CD14-positive monocyte (primary cell): ENCODE data around the gene DRAM2. TPM values are rescaled to one million over a fixed set of nuclear protein-coding genes. Genes with fewer than 3 reads are reported as not detected.

Experiments used
- DNase-seq, 3 donors: peaks; one replicate each; pipeline ENCODE4 v3.0.0-alpha.2; 2011 to 2022
- H2AFZ ChIP-seq: 2 replicates; pipeline ENCODE4 v1.6.0; 2012; ENCODE audit warnings: mild to moderate bottlenecking, low read depth, low read length, inconsistent platforms; ENCODE audit not compliant: insufficient read depth, poor library complexity, severe bottlenecking
- H3K27ac ChIP-seq, 2 donors: 1 replicate in 1 of 2; 2 replicates in 1 of 2; pipeline ENCODE4 v1.5.1; 2012 to 2013; ENCODE audit warnings: low read length in 2 of 2, control low read depth in 1 of 2, inconsistent platforms in 1 of 2, low read depth in 1 of 2, mild to moderate bottlenecking in 1 of 2
- H3K27me3 ChIP-seq, 2 donors: one replicate each; pipeline versions ENCODE4 v1.6.0 to v1.6.1; 2011 to 2013; ENCODE audit warnings: low read length in 2 of 2; ENCODE audit not compliant: control insufficient read depth in 2 of 2, insufficient read depth in 2 of 2
- H3K36me3 ChIP-seq, 2 donors: replicated peaks in 1 of 2; 1 replicate in 1 of 2; 2 replicates in 1 of 2; pipeline versions ENCODE4 v1.5.1 to v1.6.1; 2012 to 2013; ENCODE audit warnings: low read length in 2 of 2, control low read depth in 1 of 2, inconsistent platforms in 1 of 2, mild to moderate bottlenecking in 1 of 2; ENCODE audit not compliant: insufficient read depth in 2 of 2, control insufficient read depth in 1 of 2
- H3K4me1 ChIP-seq, 2 donors: 1 replicate in 1 of 2; 2 replicates in 1 of 2; pipeline versions ENCODE4 v1.5.1 to v1.6.1; 2012 to 2013; ENCODE audit warnings: low read length in 2 of 2, control low read depth in 1 of 2, inconsistent platforms in 1 of 2, mild to moderate bottlenecking in 1 of 2, moderate library complexity in 1 of 2; ENCODE audit not compliant: insufficient read depth in 2 of 2, control insufficient read depth in 1 of 2
- H3K4me2 ChIP-seq: replicated peaks from 2 replicates; pipeline ENCODE3; 2012; ENCODE audit warnings: low read length, moderate library complexity, mild to moderate bottlenecking; ENCODE audit not compliant: poor library complexity, severe bottlenecking; ENCODE audit errors: extremely low read depth
- H3K4me3 ChIP-seq, 3 experiments: fragments of 200-600 bp in 1 of 3; sonication (generic) in 1 of 3; replicated peaks in 1 of 3; 1 replicate in 2 of 3; 2 replicates in 1 of 3; pipeline ENCODE4 v1.5.1; 2011 to 2013; ENCODE audit warnings: low read length in 3 of 3, mild to moderate bottlenecking in 3 of 3, control low read depth in 2 of 3, low read depth in 2 of 3, inconsistent platforms in 1 of 3, moderate library complexity in 1 of 3
- H3K79me2 ChIP-seq: 2 replicates; pipeline ENCODE4 v1.6.0; 2012; ENCODE audit warnings: mild to moderate bottlenecking, control low read depth, inconsistent platforms, low read length, moderate library complexity; ENCODE audit not compliant: insufficient read depth
- H3K9ac ChIP-seq: 2 replicates; pipeline ENCODE4 v1.6.0; 2017; ENCODE audit warnings: low read length, mild to moderate bottlenecking; ENCODE audit not compliant: insufficient read depth, poor library complexity, severe bottlenecking
- H3K9me3 ChIP-seq, 2 donors: replicated peaks in 1 of 2; 1 replicate in 1 of 2; 2 replicates in 1 of 2; pipeline versions ENCODE4 v1.5.1 to v1.6.1; 2012 to 2013; ENCODE audit warnings: low read length in 2 of 2, control low read depth in 1 of 2; ENCODE audit not compliant: control insufficient read depth in 1 of 2, insufficient read depth in 1 of 2
- H4K20me1 ChIP-seq: 2 replicates; pipeline ENCODE4 v1.6.0; 2012; ENCODE audit warnings: mild to moderate bottlenecking, low read length, control low read depth, moderate library complexity; ENCODE audit not compliant: insufficient read depth
- H3K27ac Mint-ChIP-seq, 7 donors: one replicate each; pipeline ENCODE4 v1.8.0; 2020; ENCODE audit warnings: mild to moderate bottlenecking in 7 of 7, mixed read lengths in 7 of 7, moderate library complexity in 6 of 7, inconsistent platforms in 2 of 7
- H3K27me3 Mint-ChIP-seq, 3 donors: one replicate each; pipeline ENCODE4 v1.8.0; 2021 to 2022; ENCODE audit warnings: low read depth in 3 of 3, mild to moderate bottlenecking in 3 of 3, mixed read lengths in 3 of 3, moderate library complexity in 3 of 3, inconsistent platforms in 1 of 3
- H3K36me3 Mint-ChIP-seq, 2 donors: one replicate each; pipeline ENCODE4 v1.8.0; 2020; ENCODE audit warnings: mixed read lengths in 2 of 2, inconsistent platforms in 1 of 2, mild to moderate bottlenecking in 1 of 2
- H3K4me1 Mint-ChIP-seq: one replicate; pipeline ENCODE4 v1.8.0; 2020; ENCODE audit warnings: mild to moderate bottlenecking, mixed read lengths
- H3K4me3 Mint-ChIP-seq, 2 donors: one replicate each; pipeline ENCODE4 v1.8.0; 2020; ENCODE audit warnings: mild to moderate bottlenecking in 2 of 2, mixed read lengths in 2 of 2, moderate library complexity in 1 of 2
- H3K9me3 Mint-ChIP-seq, 7 donors: one replicate each; pipeline ENCODE4 v1.8.0; 2020 to 2022; ENCODE audit warnings: mixed read lengths in 7 of 7, mild to moderate bottlenecking in 6 of 7, moderate library complexity in 6 of 7, inconsistent platforms in 2 of 7
- WGBS: methylation state at CpG from one replicate; pipeline ENCODE4 v1.1.5; 2013; ENCODE audit warnings: missing lambda C conversion rate; ENCODE audit not compliant: insufficient coverage; 5-methylcytosine and 5-hydroxymethylcytosine counted together
- intact Hi-C, 2 donors: fragments of 100-400 bp; cut with micrococcal nuclease; formaldehyde crosslinking; loops; one replicate each; pipeline versions ENCODE4 v1.15.0 to v1.15.1; 2023
- polyA plus RNA-seq, 3 donors: library from polyadenylated mRNA; depleted of rRNA in 1 of 3; unstranded in 2 of 3; stranded (reverse) in 1 of 3; fragments of 300-500 nt in 2 of 3; fragments of >200 nt in 1 of 3; fragmentation: Illumina TruSeq in 2 of 3; gene quantifications; 1 replicate in 2 of 3; 2 replicates in 1 of 3; pipeline ENCODE4 v1.2.3, GENCODE V29; 2012 to 2021
- TF ChIP-seq, protein P1 (sequence below): fragments of 200-600 bp; IDR thresholded peaks from one replicate; pipeline ENCODE4 v1.8.0; 2022; ENCODE audit warnings: antibody characterized with exemption, mild to moderate bottlenecking

Gene DRAM2
- polyA plus RNA-seq, 3 donors, result 85.9 to 204 (median 190) TPM

GRCh38 chr1:111183308-111184069 lies 43.6 kb upstream of the DRAM2 start:
- peaks cover 74 to 84% of the 10 kb centered on the region in 2 donors for H3K36me3 Mint-ChIP-seq
- no peaks in the 10 kb centered on the region for H3K27me3 Mint-ChIP-seq
- peaks cover 28% of the 10 kb centered on the region for H3K4me1 Mint-ChIP-seq

GRCh38 chr1:111182052-111182451 lies 42.2 kb upstream of the DRAM2 start:
- WGBS, result no CpG with 5 or more reads among the region's 2 CpGs
- TF ChIP-seq, protein P1, sequence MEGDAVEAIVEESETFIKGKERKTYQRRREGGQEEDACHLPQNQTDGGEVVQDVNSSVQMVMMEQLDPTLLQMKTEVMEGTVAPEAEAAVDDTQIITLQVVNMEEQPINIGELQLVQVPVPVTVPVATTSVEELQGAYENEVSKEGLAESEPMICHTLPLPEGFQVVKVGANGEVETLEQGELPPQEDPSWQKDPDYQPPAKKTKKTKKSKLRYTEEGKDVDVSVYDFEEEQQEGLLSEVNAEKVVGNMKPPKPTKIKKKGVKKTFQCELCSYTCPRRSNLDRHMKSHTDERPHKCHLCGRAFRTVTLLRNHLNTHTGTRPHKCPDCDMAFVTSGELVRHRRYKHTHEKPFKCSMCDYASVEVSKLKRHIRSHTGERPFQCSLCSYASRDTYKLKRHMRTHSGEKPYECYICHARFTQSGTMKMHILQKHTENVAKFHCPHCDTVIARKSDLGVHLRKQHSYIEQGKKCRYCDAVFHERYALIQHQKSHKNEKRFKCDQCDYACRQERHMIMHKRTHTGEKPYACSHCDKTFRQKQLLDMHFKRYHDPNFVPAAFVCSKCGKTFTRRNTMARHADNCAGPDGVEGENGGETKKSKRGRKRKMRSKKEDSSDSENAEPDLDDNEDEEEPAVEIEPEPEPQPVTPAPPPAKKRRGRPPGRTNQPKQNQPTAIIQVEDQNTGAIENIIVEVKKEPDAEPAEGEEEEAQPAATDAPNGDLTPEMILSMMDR, result no peak
- Mint-ChIP-seq H3K27ac (no peak overlapping the region), H3K36me3 (peaks cover 70 to 80% of the 10 kb centered on the region in 2 donors), H3K4me1 (peaks cover 28% of the 10 kb centered on the region), H3K9me3 (no peaks in the 10 kb centered on the region), H3K4me3 (no peak overlapping the region), H3K27me3 (no peaks in the 10 kb centered on the region)
- no peak overlapping the region for H3K27ac ChIP-seq
- H4K20me1 ChIP-seq, result peaks cover 2% of the 10 kb centered on the region
- H2AFZ ChIP-seq, result no peak overlapping the region
- no peaks in the 10 kb centered on the region for H3K27me3 ChIP-seq
- peaks cover 31 to 34% of the 10 kb centered on the region in 2 donors for H3K4me1 ChIP-seq
- H3K9ac ChIP-seq, result no peak overlapping the region
- H3K36me3 ChIP-seq, result peaks cover 61 to 85% of the 10 kb centered on the region in 2 donors
- H3K79me2 ChIP-seq, result no peaks in the 10 kb centered on the region
- DNase-seq, result no peak
- no peak overlapping the region for H3K4me2 ChIP-seq
- no peak overlapping the region for H3K4me3 ChIP-seq
- intact Hi-C loops, result no loop called here
- H3K9me3 ChIP-seq, result no peaks in the 10 kb centered on the region

More at GRCh38 chr1:111183308-111184069, 43.6 kb upstream of the DRAM2 start:
- no peak overlapping the region for H2AFZ ChIP-seq
- H3K9ac ChIP-seq, result no peak overlapping the region
- intact Hi-C loops, result no loop called here
- TF ChIP-seq, protein P1, result no peak
- H3K27me3 ChIP-seq, result no peaks in the 10 kb centered on the region
- H3K27ac ChIP-seq, result peak overlapping the region in 1 of 2 donors; percentile 18
- H3K79me2 ChIP-seq, result no peaks in the 10 kb centered on the region
- H3K36me3 ChIP-seq, result peaks cover 61 to 85% of the 10 kb centered on the region in 2 donors
- Mint-ChIP-seq H3K4me3 (no peak overlapping the region), H3K9me3 (no peaks in the 10 kb centered on the region), H3K27ac (peak overlapping the region in 5 of 7 donors; percentile 7 to 72 (median 59))
- H3K4me1 ChIP-seq, result peaks cover 33 to 34% of the 10 kb centered on the region in 2 donors
- H4K20me1 ChIP-seq, result no peaks in the 10 kb centered on the region
- H3K4me2 ChIP-seq, result no peak overlapping the region
- 96% methylated on average over 4 of the region's 6 CpGs for WGBS
- H3K9me3 ChIP-seq, result no peaks in the 10 kb centered on the region
- DNase-seq, result no peak
- no peak overlapping the region for H3K4me3 ChIP-seq
